Myocyte (in vitro differentiated cells): Measurements from ENCODE around the gene ZNF205. TPM values are rescaled to one million over a fixed set of nuclear protein-coding genes. Genes with fewer than 3 reads are reported as not detected.
"Not testable (repeated sequence)": the region's sequence is repeated elsewhere in the genome, so short reads cannot be mapped to it uniquely, and the experiment has no call there.

Experiments used
- DNase-seq: peaks from one replicate; pipeline ENCODE4 v3.0.0-alpha.2; 2012; ENCODE audit warnings: low read depth
- total RNA-seq: library from RNA; depleted of rRNA; stranded (reverse); fragments of >200 nt; gene quantifications from 2 replicates; pipeline ENCODE4 v1.2.3, GENCODE V29; 2014

ZNF205 gene
- total RNA-seq, 1 donor from 2014 or later = 29.2 TPM

- DNase-seq = no peak
These were observed 36.1 kb downstream of the ZNF205 start for GRCh38 chr16:3148256-3149192.

GRCh38 chr16:3149193-3149530 is 36.8 kb downstream of the ZNF205 start:
- DNase-seq = no peak

GRCh38 chr16:3149630-3150345 is 37.4 kb downstream of the ZNF205 start:
- peak; percentile 65 for DNase-seq

GRCh38 chr16:3150346-3151218 is 38.2 kb downstream of the ZNF205 start:
- peak; percentile 96 for DNase-seq

- no peak for DNase-seq
These were observed 39.6 kb downstream of the ZNF205 start for GRCh38 chr16:3152027-3152276.

DNA sequence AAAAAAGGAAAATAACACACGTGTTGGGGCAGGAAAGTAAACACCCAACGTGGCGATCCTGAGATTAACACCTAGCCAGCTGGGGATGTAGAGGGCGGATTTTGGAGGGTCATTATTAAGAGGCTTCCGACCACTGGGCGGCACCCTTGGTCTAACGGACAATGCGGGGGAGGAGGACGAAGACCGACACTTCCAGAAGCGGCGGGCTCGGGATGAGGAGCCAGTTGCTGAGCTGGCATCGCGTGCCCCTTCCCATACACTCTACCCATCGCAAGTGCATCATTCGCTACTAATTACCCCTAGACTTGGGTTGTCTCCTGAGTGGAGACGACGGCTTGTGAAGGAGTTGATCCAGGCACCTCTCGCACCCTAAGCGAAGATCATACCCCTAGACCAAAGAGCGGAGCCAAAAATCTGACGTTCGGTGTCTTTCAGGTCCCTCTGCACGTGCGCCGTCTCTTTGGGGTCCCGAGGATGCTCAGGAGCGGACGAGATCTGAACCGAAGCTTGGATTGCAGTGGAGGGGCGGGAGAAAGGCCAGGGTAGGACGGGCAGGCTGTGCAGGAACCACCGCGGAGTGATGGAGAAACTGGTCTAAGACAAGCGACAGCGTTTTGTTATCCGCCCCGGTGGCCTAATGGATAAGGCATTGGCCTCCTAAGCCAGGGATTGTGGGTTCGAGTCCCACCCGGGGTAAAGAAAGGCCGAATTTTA is 40.0 kb downstream of the ZNF205 start:
- DNase-seq = peak; percentile 90

DNA sequence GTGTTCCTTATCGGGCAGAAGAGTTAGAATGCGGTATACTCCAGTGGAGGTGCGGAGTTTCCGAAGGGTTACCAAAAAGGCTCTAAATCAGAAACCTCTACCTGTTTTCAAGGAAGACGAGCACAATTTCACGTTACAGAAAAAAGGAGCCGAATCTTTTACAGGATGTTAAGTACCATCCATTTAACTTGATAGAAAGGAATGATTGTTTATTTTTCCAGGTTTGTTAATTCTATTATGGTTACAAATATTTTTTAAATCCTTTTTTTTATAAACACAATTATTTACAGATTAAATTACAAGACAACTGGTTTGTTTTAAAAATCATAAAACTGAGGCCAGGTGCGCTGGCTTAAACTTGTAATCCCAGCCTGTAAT is 40.6 kb downstream of the ZNF205 start:
- DNase-seq = no peak

DNA sequence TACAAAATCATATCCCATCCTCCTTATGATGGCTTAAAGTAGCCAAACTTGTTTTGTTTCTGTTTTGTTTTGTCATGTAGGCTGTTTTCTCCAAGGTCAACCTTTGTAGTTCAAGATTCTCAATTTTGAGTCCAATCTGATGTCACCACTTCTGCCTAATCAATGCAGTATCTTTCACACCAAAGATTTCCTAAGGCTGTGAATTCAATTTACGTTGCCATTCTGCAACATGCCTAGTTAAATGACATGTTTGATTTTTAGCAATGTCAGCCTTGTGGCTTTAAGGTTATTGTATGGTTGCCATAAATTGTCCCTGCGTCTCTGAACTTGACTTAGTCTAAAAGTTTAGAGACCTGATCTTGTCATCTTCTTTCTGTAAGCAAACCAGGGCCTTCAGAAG is 42.8 kb downstream of the ZNF205 start:
- DNase-seq = no peak

DNA sequence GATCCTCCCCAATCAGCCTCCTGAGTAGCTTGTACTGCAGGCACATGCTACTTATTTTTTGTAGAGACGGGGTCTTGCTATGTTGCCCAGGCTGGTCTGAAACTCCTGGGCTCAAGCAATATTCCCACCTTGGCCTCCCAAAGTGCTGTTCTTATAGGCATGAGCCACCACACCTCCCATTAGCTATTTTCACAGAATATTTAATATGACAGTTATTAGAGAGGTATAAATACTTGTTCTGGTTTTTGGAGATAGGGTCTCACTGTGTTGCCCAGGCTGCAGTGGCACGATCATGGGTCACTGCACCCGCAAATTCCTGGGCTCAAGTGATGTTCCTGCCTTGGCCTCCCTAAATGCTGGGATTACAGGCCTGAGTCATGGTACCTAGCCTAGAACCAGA is 43.6 kb downstream of the ZNF205 start:
- no peak for DNase-seq

DNA sequence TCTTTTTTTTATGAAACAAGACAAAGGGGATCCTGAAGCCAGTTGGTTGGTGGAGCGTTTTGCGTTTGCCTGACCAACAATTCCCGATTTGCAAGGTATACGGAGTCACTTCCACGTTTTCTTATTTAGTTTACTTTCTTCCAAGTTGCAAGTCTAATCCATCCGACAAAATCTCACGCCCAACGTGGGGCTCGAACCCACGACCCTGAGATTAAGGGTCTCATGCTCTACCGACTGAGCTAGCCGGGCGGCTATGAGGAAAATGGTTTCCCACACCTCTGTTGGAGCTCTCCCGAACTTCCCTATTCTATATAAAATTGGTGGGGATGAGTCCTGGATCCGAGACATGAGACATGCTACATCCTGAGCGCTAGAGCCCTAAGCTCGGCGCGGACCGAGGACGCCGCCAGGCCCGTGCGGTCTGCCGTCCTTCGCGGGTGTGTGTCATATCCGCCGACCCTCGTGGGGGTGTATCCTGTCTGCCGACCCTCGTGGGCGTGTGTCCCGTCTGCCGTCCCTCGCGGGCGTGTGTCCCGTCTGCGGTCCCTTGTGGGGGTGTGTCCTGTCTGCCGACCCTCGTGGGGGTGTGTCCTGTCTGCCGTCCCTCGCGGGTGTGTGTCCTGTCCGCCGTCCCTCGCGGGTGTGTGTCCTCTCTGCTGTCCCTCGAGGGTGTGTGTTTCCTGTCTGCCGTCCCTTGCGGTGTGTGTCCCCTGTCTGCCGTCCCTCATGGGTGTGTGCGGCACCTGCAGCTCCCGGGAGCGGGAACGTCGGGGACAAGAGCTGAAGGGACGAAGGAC is 45.0 kb downstream of the ZNF205 start:
- DNase-seq = peak; percentile 84

GRCh38 chr16:3158026-3158509 is 45.7 kb downstream of the ZNF205 start:
- no peak for DNase-seq

DNA sequence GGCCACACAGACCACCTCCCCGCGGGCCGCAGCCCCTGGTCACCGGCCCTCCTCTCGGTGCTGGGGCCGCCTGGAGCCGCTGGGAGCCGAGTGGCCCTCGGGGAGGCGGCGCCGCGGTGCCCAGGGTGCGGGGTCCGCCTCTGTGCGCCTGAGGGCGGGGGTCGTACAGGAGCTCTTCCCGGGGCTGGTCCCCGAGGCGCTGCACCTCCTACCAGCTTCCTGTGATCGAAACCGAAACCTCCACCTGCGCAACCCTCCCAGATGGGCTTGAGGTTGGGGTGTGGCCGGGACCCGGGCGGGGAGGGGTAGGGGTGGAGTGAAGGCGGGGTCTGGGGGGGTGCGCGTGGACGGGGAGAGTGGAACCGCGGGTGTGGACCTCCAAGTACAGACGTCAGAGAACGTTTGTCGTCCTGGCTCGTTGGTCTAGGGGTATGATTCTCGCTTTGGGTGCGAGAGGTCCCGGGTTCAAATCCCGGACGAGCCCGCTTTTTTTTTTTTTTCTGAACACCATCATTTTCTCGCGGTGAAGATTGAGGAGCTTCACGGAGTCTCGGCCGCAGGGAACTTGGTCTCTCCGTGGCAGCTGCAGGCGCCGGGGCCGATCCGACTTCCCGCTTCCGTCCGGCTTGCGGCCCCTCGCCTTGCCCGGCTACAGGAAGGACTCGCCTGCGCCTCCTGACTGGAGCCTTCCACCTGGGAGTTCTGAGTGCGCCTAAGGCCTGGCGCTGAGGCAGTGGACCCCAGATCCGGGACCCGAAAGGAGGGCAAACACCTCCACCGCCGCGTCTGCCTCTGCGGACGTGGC is 46.3 kb downstream of the ZNF205 start:
- DNase-seq = peak; percentile 76

DNA sequence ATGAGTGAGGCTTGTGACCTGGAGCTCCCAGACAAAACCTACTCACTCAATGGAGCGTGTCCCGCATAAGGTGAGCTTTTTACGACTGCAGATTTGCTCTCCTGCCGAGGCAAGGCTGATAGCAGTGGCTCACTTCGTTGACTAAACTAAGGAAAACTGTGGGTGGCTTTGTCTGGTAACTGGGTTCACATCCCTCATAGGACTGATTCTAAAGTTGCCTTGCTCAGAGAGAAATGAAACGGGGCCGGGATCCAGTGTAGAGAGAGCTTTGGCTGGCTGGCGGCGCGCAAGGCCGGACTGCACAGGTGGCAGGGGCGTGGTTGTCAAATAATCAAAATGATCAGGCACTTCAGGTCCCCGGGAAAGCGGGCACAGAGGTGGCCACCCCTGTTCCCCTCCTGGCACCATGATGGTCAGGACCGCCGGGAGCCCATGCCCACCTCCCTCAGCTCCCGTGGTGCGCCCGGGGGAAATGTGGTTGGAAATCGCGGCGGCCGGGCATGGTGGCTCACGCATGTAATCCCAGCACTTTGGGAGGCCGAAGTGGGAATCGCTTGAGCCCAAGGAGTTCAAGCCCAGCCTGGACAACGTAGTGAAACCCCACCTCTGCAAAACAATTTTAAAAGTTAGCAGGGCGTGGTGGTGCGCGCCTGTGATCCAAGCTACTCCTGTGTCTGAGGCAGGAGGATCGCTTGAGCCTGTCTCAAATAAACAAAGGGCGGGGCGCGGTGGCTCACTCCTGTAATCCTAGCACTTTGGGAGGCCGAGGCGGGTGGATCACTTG is 49.0 kb downstream of the ZNF205 start:
- no peak for DNase-seq

- no peak for DNase-seq
These were observed 52.0 kb downstream of the ZNF205 start for GRCh38 chr16:3164121-3164991.

GRCh38 chr16:3165111-3165822 is 52.9 kb downstream of the ZNF205 start:
- no peak for DNase-seq

DNA sequence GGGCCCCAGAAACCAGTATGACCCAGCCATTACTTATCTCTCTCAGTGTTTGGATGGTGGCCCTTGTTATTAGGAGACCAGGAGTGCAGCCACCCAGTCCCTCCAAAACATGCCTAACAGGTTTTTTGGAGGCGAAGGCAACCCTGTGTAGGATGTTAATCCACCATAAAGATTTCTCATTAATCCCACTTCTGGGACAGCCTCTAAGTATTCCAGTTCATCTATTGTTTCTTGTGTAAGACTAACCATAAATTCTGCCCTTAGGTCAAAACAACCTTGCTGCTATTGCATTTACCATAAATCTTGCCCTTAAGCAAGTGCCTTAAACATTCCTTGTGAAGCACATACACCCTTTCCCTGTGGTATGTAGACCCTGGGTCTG is 54.1 kb downstream of the ZNF205 start:
- no peak for DNase-seq

- not testable (repeated sequence) for DNase-seq
These were observed 56.3 kb downstream of the ZNF205 start for GRCh38 chr16:3168729-3169128.
